CD4-positive, alpha-beta memory T cell (primary cell): Measurements from ENCODE around the gene CDC123. TPM values are rescaled to one million over a fixed set of nuclear protein-coding genes. Genes with fewer than 3 reads are reported as not detected.
"Not testable (repeated sequence)": the region's sequence is repeated elsewhere in the genome, so short reads cannot be mapped to it uniquely, and the experiment has no call there.

ENCODE experiments used
- CTCF ChIA-PET: fragments of 350-600 bp; sonication (Branson Sonifier 250); formaldehyde crosslinking; loops from one replicate; lab custom pipeline; 2021; ENCODE audit warnings: inconsistent platforms; ENCODE audit not compliant: partially characterized antibody; lab: Charles Lee
- POLR2A ChIA-PET: fragments of 350-600 bp; sonication (Branson Sonifier 250); formaldehyde crosslinking; loops from one replicate; lab custom pipeline; 2021; ENCODE audit not compliant: partially characterized antibody; lab: Charles Lee
- DNase-seq, 5 donors: peaks; one replicate each; pipeline versions ENCODE4 v3.0.0 to v3.0.0-alpha.2; 2020 to 2022; ENCODE audit warnings: mixed read lengths in 1 of 5
- H3K27ac ChIP-seq: one replicate; pipeline ENCODE4 v1.7.0; 2013; ENCODE audit warnings: low read depth, low read length
- H3K27me3 ChIP-seq: 2 replicates; pipeline ENCODE4 v1.7.0; 2013; ENCODE audit warnings: mild to moderate bottlenecking, low read length, moderate library complexity; ENCODE audit not compliant: insufficient read depth
- H3K36me3 ChIP-seq: 2 replicates; pipeline ENCODE4 v1.7.0; 2013; ENCODE audit warnings: mild to moderate bottlenecking, low read length, moderate library complexity; ENCODE audit not compliant: insufficient read depth
- H3K4me1 ChIP-seq: 2 replicates; pipeline ENCODE4 v1.7.0; 2013; ENCODE audit warnings: mild to moderate bottlenecking, low read length, moderate library complexity; ENCODE audit not compliant: insufficient read depth
- H3K4me3 ChIP-seq, 2 donors: one replicate each; pipeline ENCODE4 v1.7.0; 2013; ENCODE audit warnings: low read length in 2 of 2, mild to moderate bottlenecking in 1 of 2
- H3K9me3 ChIP-seq, 2 donors: one replicate each; pipeline ENCODE4 v1.7.0; 2013; ENCODE audit warnings: low read length in 2 of 2, control low read depth in 1 of 2; ENCODE audit not compliant: control insufficient read depth in 1 of 2
- H3K27ac Mint-ChIP-seq, 7 donors: one replicate each; pipeline ENCODE4 v1.8.0; 2020 to 2021; ENCODE audit warnings: mixed read lengths in 7 of 7, mild to moderate bottlenecking in 6 of 7, inconsistent platforms in 3 of 7, moderate library complexity in 3 of 7
- H3K27me3 Mint-ChIP-seq, 2 donors: one replicate each; pipeline ENCODE4 v1.8.0; 2020 to 2021; ENCODE audit warnings: mixed read lengths in 2 of 2
- H3K36me3 Mint-ChIP-seq, 2 donors: one replicate each; pipeline ENCODE4 v1.8.0; 2020 to 2021; ENCODE audit warnings: mixed read lengths in 2 of 2, inconsistent platforms in 1 of 2, mild to moderate bottlenecking in 1 of 2
- H3K4me1 Mint-ChIP-seq, 4 donors: one replicate each; pipeline ENCODE4 v1.8.0; 2020 to 2021; ENCODE audit warnings: mixed read lengths in 4 of 4, mild to moderate bottlenecking in 1 of 4
- H3K4me3 Mint-ChIP-seq, 8 donors: one replicate each; pipeline ENCODE4 v1.8.0; 2020 to 2021; ENCODE audit warnings: mixed read lengths in 8 of 8, mild to moderate bottlenecking in 7 of 8, moderate library complexity in 6 of 8, inconsistent platforms in 3 of 8
- H3K9me3 Mint-ChIP-seq, 8 donors: one replicate each; pipeline ENCODE4 v1.8.0; 2020 to 2021; ENCODE audit warnings: mixed read lengths in 8 of 8, mild to moderate bottlenecking in 5 of 8, inconsistent platforms in 3 of 8, moderate library complexity in 1 of 8
- intact Hi-C: fragments of 100-400 bp; cut with micrococcal nuclease; formaldehyde crosslinking; loops from one replicate; pipeline ENCODE4 v1.15.1; 2023
- polyA plus RNA-seq, 2 donors: library from polyadenylated mRNA; unstranded; fragments of 300-500 nt; fragmentation: Illumina TruSeq; gene quantifications; one replicate each; pipeline ENCODE4 v1.2.3, GENCODE V29; 2021
- total RNA-seq, 2 experiments: library from RNA; stranded (reverse); gene quantifications; one replicate each; pipeline ENCODE4 v1.2.3, GENCODE V29; 2021

CDC123 gene
- total and polyA plus RNA-seq, 4 experiments from 2014 or later, result 40.7 to 124 (median 71.4) TPM

- Histone ChIP-seq H3K4me3 (no peak overlapping the region), H3K36me3 (peaks cover 30% of the 10 kb centered on the region), H3K27ac (no peak overlapping the region), H3K4me1 (no peaks in the 10 kb centered on the region), H3K27me3 (no peaks in the 10 kb centered on the region), H3K9me3 (no peaks in the 10 kb centered on the region)
- POLR2A ChIA-PET, result interaction anchor here (0.6 to 1.5 kb wide), 2 partner anchors 18 to 32 kb away, joined by 4 to 6 read pairs; no protein-coding TSS in a partner anchor
- H3K27me3 Mint-ChIP-seq, result no peaks in the 10 kb centered on the region
- CTCF ChIA-PET, result interaction anchor here (1.5 kb wide), 1 partner anchor 33 kb away, joined by 3 read pairs; the partner anchor contains the start of genes CDC123 and NUDT5
- H3K36me3 Mint-ChIP-seq, result peaks cover 36 to 65% of the 10 kb centered on the region in 2 donors
- H3K4me1 Mint-ChIP-seq, result no peaks in the 10 kb centered on the region
- H3K9me3 Mint-ChIP-seq, result no peaks in the 10 kb centered on the region
- DNase-seq, result no peak
- intact Hi-C loops, result no loop called here
- peak overlapping the region in 1 of 7 donors; percentile 82 for H3K27ac Mint-ChIP-seq
- H3K4me3 Mint-ChIP-seq, result no peak overlapping the region
Measured at GRCh38 chr10:12162927-12163326, 33.1 kb upstream of the CDC123 start.

- POLR2A ChIA-PET, result interaction anchor here (1.5 kb wide), 1 partner anchor 17 kb away, joined by 6 read pairs; no protein-coding TSS in a partner anchor
- Mint-ChIP-seq H3K36me3 (peaks cover 39 to 70% of the 10 kb centered on the region in 2 donors), H3K9me3 (no peaks in the 10 kb centered on the region), H3K4me3 (no peak overlapping the region), H3K27me3 (no peaks in the 10 kb centered on the region), H3K27ac (no peak overlapping the region), H3K4me1 (no peaks in the 10 kb centered on the region)
- Histone ChIP-seq H3K27ac (no peak overlapping the region), H3K4me3 (no peak overlapping the region), H3K27me3 (no peaks in the 10 kb centered on the region), H3K4me1 (no peaks in the 10 kb centered on the region), H3K36me3 (peaks cover 23% of the 10 kb centered on the region), H3K9me3 (no peaks in the 10 kb centered on the region)
- intact Hi-C loops, result no loop called here
- no peak for DNase-seq
- CTCF ChIA-PET, result no interaction called here
Measured at GRCh38 chr10:12164085-12164484, 31.9 kb upstream of the CDC123 start.

DNA sequence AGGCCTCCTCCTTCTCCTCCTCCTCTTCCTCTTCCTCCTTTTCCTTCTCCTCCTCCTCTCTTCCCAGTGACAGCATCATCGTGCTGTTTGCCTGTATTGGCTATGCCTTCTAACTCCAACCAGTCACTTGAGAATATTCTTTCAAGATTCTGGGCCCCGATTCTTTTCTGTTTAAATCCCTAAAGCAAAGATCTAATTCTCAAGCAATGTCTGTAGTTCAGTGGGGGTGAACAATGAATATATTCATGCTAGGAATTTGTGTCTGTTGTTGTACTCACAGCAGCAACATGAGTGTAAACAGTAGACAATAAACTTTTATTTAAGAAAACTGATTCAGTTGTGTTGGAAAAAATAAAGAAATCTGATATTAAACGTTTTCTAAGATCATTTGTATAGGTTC, 31.0 kb upstream of the CDC123 start:
- Mint-ChIP-seq H3K4me1 (no peaks in the 10 kb centered on the region), H3K9me3 (no peaks in the 10 kb centered on the region), H3K27ac (peak overlapping the region in 3 of 7 donors; percentile 18 to 54 (median 29)), H3K4me3 (no peak overlapping the region), H3K36me3 (peaks cover 49 to 75% of the 10 kb centered on the region in 2 donors), H3K27me3 (no peaks in the 10 kb centered on the region)
- DNase-seq, result no peak
- ChIA-PET POLR2A (interaction anchor here (0.6 kb wide), 1 partner anchor 25 kb away, joined by 3 read pairs; no protein-coding TSS in a partner anchor), CTCF (no interaction called here)
- no peak overlapping the region for H3K4me3 ChIP-seq
- H3K27ac ChIP-seq, result no peak overlapping the region
- H3K36me3 ChIP-seq, result peaks cover 32% of the 10 kb centered on the region
- no peaks in the 10 kb centered on the region for H3K9me3 ChIP-seq
- no peaks in the 10 kb centered on the region for H3K4me1 ChIP-seq
- intact Hi-C loops, result no loop called here
- H3K27me3 ChIP-seq, result no peaks in the 10 kb centered on the region

GRCh38 chr10:12165999-12166775, 29.8 kb upstream of the CDC123 start:
- Mint-ChIP-seq H3K36me3 (peaks cover 60 to 79% of the 10 kb centered on the region in 2 donors), H3K4me1 (no peaks in the 10 kb centered on the region), H3K27me3 (no peaks in the 10 kb centered on the region), H3K9me3 (no peaks in the 10 kb centered on the region), H3K27ac (peak overlapping the region in 2 of 7 donors; percentile 26 to 66), H3K4me3 (no peak overlapping the region)
- Histone ChIP-seq H3K4me3 (no peak overlapping the region), H3K4me1 (no peaks in the 10 kb centered on the region), H3K27ac (no peak overlapping the region), H3K27me3 (no peaks in the 10 kb centered on the region), H3K36me3 (peaks cover 42% of the 10 kb centered on the region), H3K9me3 (no peaks in the 10 kb centered on the region)
- intact Hi-C loops, result no loop called here
- CTCF ChIA-PET, result interaction anchor here (1.1 kb wide), 1 partner anchor 48 kb away, joined by 4 read pairs; no protein-coding TSS in a partner anchor
- POLR2A ChIA-PET, result no interaction called here
- no peak for DNase-seq

DNA sequence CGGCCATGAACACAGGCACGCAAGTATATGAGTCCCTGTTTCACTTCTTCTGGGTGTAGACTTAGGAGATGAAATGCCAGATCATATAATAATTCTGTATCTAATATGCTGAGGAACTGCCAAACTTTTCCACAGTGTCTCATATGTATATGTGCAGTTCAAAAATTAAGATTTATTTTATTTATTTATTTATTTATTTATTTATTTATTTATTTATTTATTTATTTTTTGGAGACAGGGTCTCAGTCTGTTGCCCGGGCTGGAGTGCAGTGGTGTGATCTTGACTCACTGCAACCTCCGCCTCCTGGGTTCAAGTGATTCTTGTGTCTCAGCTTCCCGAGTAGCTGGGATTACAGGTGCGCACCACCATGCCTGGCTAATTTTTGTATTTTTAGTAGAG, 24.5 kb upstream of the CDC123 start:
- CTCF ChIA-PET, H3K4me3 ChIP-seq: not testable (repeated sequence)

GRCh38 chr10:12177642-12178041, 18.3 kb upstream of the CDC123 start:
- Mint-ChIP-seq H3K27ac (no peak overlapping the region), H3K4me1 (peaks cover 9 to 24% (median 20%) of the 10 kb centered on the region in 4 donors), H3K27me3 (no peaks in the 10 kb centered on the region), H3K4me3 (no peak overlapping the region), H3K36me3 (peaks cover 23 to 48% of the 10 kb centered on the region in 2 donors), H3K9me3 (peaks cover 0 to 2% (median 0%) of the 10 kb centered on the region in 8 donors)
- H3K4me1 ChIP-seq, result peaks cover 27% of the 10 kb centered on the region
- H3K27me3 ChIP-seq, result no peaks in the 10 kb centered on the region
- H3K27ac ChIP-seq, result no peak overlapping the region
- intact Hi-C loops, result no loop called here
- ChIA-PET CTCF (no interaction called here), POLR2A (no interaction called here)
- DNase-seq, result no peak
- H3K4me3 ChIP-seq, result no peak overlapping the region
- H3K9me3 ChIP-seq, result no peaks in the 10 kb centered on the region
- H3K36me3 ChIP-seq, result peaks cover 34% of the 10 kb centered on the region

More for the DNA sequence above, 24.5 kb upstream of the CDC123 start:
- H3K27ac ChIP-seq, H3K27me3 ChIP-seq, H3K9me3 ChIP-seq, H3K4me3 Mint-ChIP-seq, POLR2A ChIA-PET, H3K9me3 Mint-ChIP-seq, H3K27me3 Mint-ChIP-seq, H3K4me1 ChIP-seq, H3K4me1 Mint-ChIP-seq, DNase-seq, intact Hi-C loops: not testable (repeated sequence)
- H3K36me3 ChIP-seq, result peaks cover 57% of the 10 kb centered on the region
- Mint-ChIP-seq H3K27ac (peak overlapping the region in 2 of 7 donors; percentile 4 to 44), H3K36me3 (peaks cover 46 to 63% of the 10 kb centered on the region in 2 donors)

- H3K9me3 ChIP-seq, result no peaks in the 10 kb centered on the region
- POLR2A ChIA-PET, result interaction anchor here (1.2 to 5.3 kb wide), 4 partner anchors 11 to 137 kb away, joined by 3 to 40 read pairs (median 4); partner anchors contain the start of genes CDC123, NUDT5 and UPF2
- peaks cover 11 to 24% (median 20%) of the 10 kb centered on the region in 4 donors for H3K4me1 Mint-ChIP-seq
- no peaks in the 10 kb centered on the region for H3K27me3 Mint-ChIP-seq
- peaks cover 27% of the 10 kb centered on the region for H3K4me1 ChIP-seq
- no peak overlapping the region for H3K4me3 ChIP-seq
- no peak for DNase-seq
- peak overlapping the region in 6 of 7 donors; percentile 42 to 94 (median 80) for H3K27ac Mint-ChIP-seq
- intact Hi-C loops, result no loop called here
- CTCF ChIA-PET, result interaction anchor here (1.0 to 1.5 kb wide), 2 partner anchors 16 to 35 kb away, joined by 4 read pairs; partner anchors contain the start of genes CDC123 and NUDT5
- no peaks in the 10 kb centered on the region for H3K27me3 ChIP-seq
- H3K4me3 Mint-ChIP-seq, result no peak overlapping the region
- H3K36me3 ChIP-seq, result peaks cover 21% of the 10 kb centered on the region
- peak overlapping the region; percentile 32 for H3K27ac ChIP-seq
- peaks cover 20 to 45% of the 10 kb centered on the region in 2 donors for H3K36me3 Mint-ChIP-seq
- no peaks in the 10 kb centered on the region for H3K9me3 Mint-ChIP-seq
Measured at GRCh38 chr10:12179606-12180170, 16.3 kb upstream of the CDC123 start.
